H9 (cell line): ENCODE measurements around the gene TAF15. TPM values are rescaled to one million over a fixed set of nuclear protein-coding genes. Genes with fewer than 3 reads are reported as not detected.

Experiments
- DNase-seq: peaks from one replicate; pipeline ENCODE4 v3.0.0-alpha.2; 2017
- H2AFZ ChIP-seq: one replicate; pipeline ENCODE4 v1.6.1; 2013; ENCODE audit warnings: mild to moderate bottlenecking, low read length, control low read depth, moderate library complexity
- H2AK5ac ChIP-seq: 2 replicates; pipeline ENCODE4 v1.6.1; 2013; ENCODE audit warnings: low read length, control low read depth, mixed read lengths; ENCODE audit not compliant: insufficient read length
- H2BK120ac ChIP-seq: one replicate; pipeline ENCODE4 v1.6.1; 2013; ENCODE audit warnings: low read depth, mild to moderate bottlenecking, low read length, control low read depth, inconsistent platforms; ENCODE audit not compliant: poor library complexity, severe bottlenecking
- H2BK12ac ChIP-seq: 2 replicates; pipeline ENCODE4 v1.6.1; 2013; ENCODE audit warnings: low read length, control low read depth, mixed read lengths, low read depth; ENCODE audit not compliant: insufficient read length
- H2BK15ac ChIP-seq: 2 replicates; pipeline ENCODE4 v1.6.1; 2013; ENCODE audit warnings: low read depth, low read length, control low read depth
- H2BK20ac ChIP-seq: one replicate; pipeline ENCODE4 v1.6.1; 2013; ENCODE audit warnings: low read depth, mild to moderate bottlenecking, low read length, control low read depth, inconsistent platforms; ENCODE audit not compliant: poor library complexity, severe bottlenecking
- H2BK5ac ChIP-seq: 2 replicates; pipeline ENCODE4 v1.6.1; 2013; ENCODE audit warnings: low read length, control low read depth, mixed read lengths; ENCODE audit not compliant: insufficient read length
- H3K14ac ChIP-seq: 2 replicates; pipeline ENCODE4 v1.6.1; 2013; ENCODE audit warnings: low read length, control low read depth; ENCODE audit not compliant: insufficient read depth
- H3K18ac ChIP-seq: 2 replicates; pipeline ENCODE4 v1.6.1; 2013; ENCODE audit warnings: low read depth, mild to moderate bottlenecking, mixed read lengths, low read length, control low read depth; ENCODE audit not compliant: insufficient read length
- H3K23ac ChIP-seq: 2 replicates; pipeline ENCODE4 v1.6.1; 2013; ENCODE audit warnings: low read length, control low read depth, mixed read lengths, low read depth; ENCODE audit not compliant: insufficient read length
- H3K23me2 ChIP-seq: 2 replicates; pipeline ENCODE4 v1.6.1; 2013; ENCODE audit warnings: low read depth, mild to moderate bottlenecking, mixed read lengths, low read length, control low read depth; ENCODE audit not compliant: insufficient read length, poor library complexity, severe bottlenecking
- H3K27ac ChIP-seq: 2 replicates; pipeline ENCODE4 v1.5.1; 2013; ENCODE audit warnings: low read length, control low read depth, mixed read lengths, low read depth; ENCODE audit not compliant: insufficient read length
- H3K27me3 ChIP-seq: 2 replicates; pipeline ENCODE4 v1.6.1; 2013; ENCODE audit warnings: low read length, control low read depth, inconsistent platforms; ENCODE audit not compliant: insufficient read depth
- H3K4ac ChIP-seq: 2 replicates; pipeline ENCODE4 v1.6.1; 2013; ENCODE audit warnings: low read depth, mild to moderate bottlenecking, control low read depth, inconsistent platforms, low read length, moderate library complexity
- H3K4me1 ChIP-seq: 2 replicates; pipeline ENCODE4 v1.6.1; 2013; ENCODE audit warnings: low read length, control low read depth, inconsistent platforms; ENCODE audit not compliant: insufficient read depth
- H3K4me2 ChIP-seq: 2 replicates; pipeline ENCODE4 v1.6.1; 2013; ENCODE audit warnings: low read length, control low read depth, mixed read lengths; ENCODE audit not compliant: insufficient read length, insufficient read depth
- H3K56ac ChIP-seq: 2 replicates; pipeline ENCODE4 v1.6.1; 2013; ENCODE audit warnings: low read depth, mild to moderate bottlenecking, mixed read lengths, low read length, control low read depth; ENCODE audit not compliant: insufficient read length
- H3K79me1 ChIP-seq: 2 replicates; pipeline ENCODE4 v1.6.1; 2013; ENCODE audit warnings: low read depth, mild to moderate bottlenecking, moderate library complexity, low read length, control low read depth, inconsistent platforms; ENCODE audit not compliant: insufficient read depth, poor library complexity, severe bottlenecking
- H3K79me2 ChIP-seq: 2 replicates; pipeline ENCODE4 v1.6.1; 2013; ENCODE audit warnings: low read length, control low read depth, inconsistent platforms; ENCODE audit not compliant: insufficient read depth
- H3K9ac ChIP-seq: 2 replicates; pipeline ENCODE4 v1.6.1; 2013; ENCODE audit warnings: low read length, control low read depth, mixed read lengths; ENCODE audit not compliant: insufficient read length; ENCODE audit errors: extremely low read depth
- H3K9me3 ChIP-seq: one replicate; pipeline ENCODE4 v1.6.1; 2013; ENCODE audit warnings: low read depth, low read length, inconsistent platforms; ENCODE audit not compliant: control insufficient read depth
- H3T11ph ChIP-seq: one replicate; pipeline ENCODE4 v1.6.1; 2013; ENCODE audit warnings: mild to moderate bottlenecking, low read length, control low read depth, inconsistent platforms
- H4K20me1 ChIP-seq: one replicate; pipeline ENCODE4 v1.6.1; 2013; ENCODE audit not compliant: control insufficient read depth, insufficient read length, insufficient read depth
- H4K5ac ChIP-seq: 2 replicates; pipeline ENCODE4 v1.6.1; 2013; ENCODE audit warnings: low read depth, mild to moderate bottlenecking, mixed read lengths, low read length, control low read depth; ENCODE audit not compliant: insufficient read length
- H4K8ac ChIP-seq: replicated peaks from 2 replicates; pipeline ENCODE4 v1.6.1; 2013; ENCODE audit warnings: low read length, control low read depth, mixed read lengths, low read depth; ENCODE audit not compliant: insufficient read length
- H4K91ac ChIP-seq: 2 replicates; pipeline ENCODE4 v1.6.1; 2013; ENCODE audit warnings: low read depth, mild to moderate bottlenecking, moderate library complexity, mixed read lengths, low read length, control low read depth; ENCODE audit not compliant: insufficient read length
- H3K27ac Mint-ChIP-seq, 3 experiments: 2 replicates in 2 of 3; 3 replicates in 1 of 3; pipeline ENCODE4 v1.8.0; 2020 to 2021; ENCODE audit warnings: mixed read lengths in 3 of 3, mild to moderate bottlenecking in 1 of 3, moderate library complexity in 1 of 3
- H3K27me3 Mint-ChIP-seq: 2 replicates; pipeline ENCODE4 v1.8.0; 2021; ENCODE audit warnings: low read depth, mild to moderate bottlenecking, moderate library complexity, mixed read lengths
- H3K36me3 Mint-ChIP-seq, 3 experiments: 2 replicates in 2 of 3; 3 replicates in 1 of 3; pipeline ENCODE4 v1.8.0; 2020 to 2021; ENCODE audit warnings: low read depth in 3 of 3, mixed read lengths in 3 of 3; ENCODE audit not compliant: insufficient read depth in 1 of 3
- H3K4me1 Mint-ChIP-seq, 2 experiments: 2 replicates each; pipeline ENCODE4 v1.8.0; 2020; ENCODE audit warnings: mixed read lengths in 2 of 2
- H3K4me3 Mint-ChIP-seq, 2 experiments: 2 replicates in 1 of 2; 3 replicates in 1 of 2; pipeline ENCODE4 v1.8.0; 2020 to 2021; ENCODE audit warnings: mild to moderate bottlenecking in 2 of 2, mixed read lengths in 2 of 2, moderate library complexity in 1 of 2
- H3K9me3 Mint-ChIP-seq, 2 experiments: 2 replicates in 1 of 2; 3 replicates in 1 of 2; pipeline ENCODE4 v1.8.0; 2020; ENCODE audit warnings: mild to moderate bottlenecking in 2 of 2, mixed read lengths in 2 of 2, moderate library complexity in 1 of 2
- WGBS: extraction: QIAGEN DNeasy Blood & Tissue Kit; methylation state at CpG from one replicate; pipeline ENCODE4 v1.1.7; 2013; ENCODE audit warnings: missing lambda C conversion rate, low lambda C conversion rate, mixed read lengths; ENCODE audit not compliant: insufficient read length; ENCODE audit errors: extremely low coverage; 5-methylcytosine and 5-hydroxymethylcytosine counted together
- total RNA-seq: library from RNA; stranded (reverse); gene quantifications from 2 replicates; pipeline ENCODE4 v1.2.1, GENCODE V29; 2021
- TF ChIP-seq, protein P1 (sequence below): fragments of 200-600 bp; sonication (generic); conservative IDR thresholded peaks from 3 replicates; pipeline ENCODE4 v1.8.0; 2021; ENCODE audit warnings: antibody characterized with exemption, mild to moderate bottlenecking

The TAF15 gene
- total RNA-seq, 1 experiment from 2014 or later = 304 TPM

DNA sequence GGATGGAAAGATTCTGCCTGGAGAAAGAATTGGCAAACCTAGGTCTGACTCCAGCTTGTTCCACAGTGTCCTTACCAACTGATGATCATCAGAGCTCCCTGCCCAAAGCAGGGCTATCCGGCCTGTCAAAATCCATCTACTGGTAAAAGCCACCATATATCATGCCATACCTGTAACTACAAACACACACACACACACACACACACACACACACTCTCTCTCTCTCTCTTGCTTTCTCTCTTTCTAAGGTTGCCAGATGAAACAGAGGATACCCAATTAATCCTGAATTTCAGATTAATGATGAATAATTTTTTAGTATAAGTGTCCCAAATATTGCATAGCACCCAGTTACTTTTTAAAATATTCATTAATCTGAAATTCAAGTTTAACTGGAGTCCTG lies 12.3 kb upstream of the TAF15 start:
- 0 out of 2 replicates have a peak, but pooled peaks cover 2% of the 10 kb centered on the region for H3K4me1 ChIP-seq
- peaks cover 33% of the 10 kb centered on the region for H3K27me3 ChIP-seq
- H2AFZ ChIP-seq = no peak overlapping the region
- H3K9me3 Mint-ChIP-seq = no peaks in the 10 kb centered on the region
- H3K9ac ChIP-seq = no peak overlapping the region
- H3K4me1 Mint-ChIP-seq = peaks cover 6 to 15% of the 10 kb centered on the region in 2 experiments
- no peaks in the 10 kb centered on the region for H3K79me2 ChIP-seq
- DNase-seq = no peak
- no peak overlapping the region for H3K14ac ChIP-seq
- no CpG with 5 or more reads among the region's 1 CpG for WGBS
- H3K18ac ChIP-seq = no peak overlapping the region
- no peak overlapping the region for H3K23ac ChIP-seq
- no peak overlapping the region for H3K4ac ChIP-seq
- TF ChIP-seq, protein P1, sequence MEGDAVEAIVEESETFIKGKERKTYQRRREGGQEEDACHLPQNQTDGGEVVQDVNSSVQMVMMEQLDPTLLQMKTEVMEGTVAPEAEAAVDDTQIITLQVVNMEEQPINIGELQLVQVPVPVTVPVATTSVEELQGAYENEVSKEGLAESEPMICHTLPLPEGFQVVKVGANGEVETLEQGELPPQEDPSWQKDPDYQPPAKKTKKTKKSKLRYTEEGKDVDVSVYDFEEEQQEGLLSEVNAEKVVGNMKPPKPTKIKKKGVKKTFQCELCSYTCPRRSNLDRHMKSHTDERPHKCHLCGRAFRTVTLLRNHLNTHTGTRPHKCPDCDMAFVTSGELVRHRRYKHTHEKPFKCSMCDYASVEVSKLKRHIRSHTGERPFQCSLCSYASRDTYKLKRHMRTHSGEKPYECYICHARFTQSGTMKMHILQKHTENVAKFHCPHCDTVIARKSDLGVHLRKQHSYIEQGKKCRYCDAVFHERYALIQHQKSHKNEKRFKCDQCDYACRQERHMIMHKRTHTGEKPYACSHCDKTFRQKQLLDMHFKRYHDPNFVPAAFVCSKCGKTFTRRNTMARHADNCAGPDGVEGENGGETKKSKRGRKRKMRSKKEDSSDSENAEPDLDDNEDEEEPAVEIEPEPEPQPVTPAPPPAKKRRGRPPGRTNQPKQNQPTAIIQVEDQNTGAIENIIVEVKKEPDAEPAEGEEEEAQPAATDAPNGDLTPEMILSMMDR = no peak
- H3K4me2 ChIP-seq = no peak overlapping the region
- H2BK12ac ChIP-seq = no peak overlapping the region
- no peak overlapping the region for H2BK20ac ChIP-seq
- H3K23me2 ChIP-seq = peaks cover 6% of the 10 kb centered on the region
- no peak overlapping the region for H3T11ph ChIP-seq
- no peaks in the 10 kb centered on the region for H3K36me3 Mint-ChIP-seq
- H2BK15ac ChIP-seq = no peak overlapping the region
- peaks cover 87% of the 10 kb centered on the region for H3K27me3 Mint-ChIP-seq
- no peak overlapping the region for H2AK5ac ChIP-seq
- no peak overlapping the region for H4K8ac ChIP-seq
- no peaks in the 10 kb centered on the region for H3K9me3 ChIP-seq
- H3K79me1 ChIP-seq = no peaks in the 10 kb centered on the region
- no peak overlapping the region for H3K56ac ChIP-seq
- no peak overlapping the region for H3K27ac Mint-ChIP-seq
- no peak overlapping the region for H4K5ac ChIP-seq
- H2BK5ac ChIP-seq = no peak overlapping the region
- no peak overlapping the region for H2BK120ac ChIP-seq
- H3K4me3 Mint-ChIP-seq = no peak overlapping the region
- no peaks in the 10 kb centered on the region for H4K20me1 ChIP-seq
- H3K27ac ChIP-seq = no peak overlapping the region
- H4K91ac ChIP-seq = no peak overlapping the region
